B cell (primary cell): ENCODE data around the gene PUM2. TPM values are rescaled to one million over a fixed set of nuclear protein-coding genes. Genes with fewer than 3 reads are reported as not detected.

Experiments used
- ATAC-seq: fragments of 200-7000 bp; cut with Tn5 transposase; one replicate; pipeline ENCODE4 v1.10.0; 2021; ENCODE audit warnings: low read depth, mild to moderate bottlenecking, moderate number of reproducible peaks, moderate library complexity
- CTCF ChIA-PET: fragments of 350-600 bp; sonication (Branson Sonifier 250); formaldehyde crosslinking; loops from one replicate; lab custom pipeline; 2021; ENCODE audit warnings: antibody characterized with exemption, inconsistent platforms; lab: Charles Lee
- POLR2A ChIA-PET: fragments of 350-600 bp; sonication (Branson Sonifier 250); formaldehyde crosslinking; loops from one replicate; lab custom pipeline; 2021; ENCODE audit warnings: antibody characterized with exemption; lab: Charles Lee
- DNase-seq: peaks from one replicate; pipeline ENCODE4 v3.0.0; 2013
- H2AFZ ChIP-seq: 2 replicates; pipeline ENCODE4 v1.6.1; 2012; ENCODE audit warnings: mild to moderate bottlenecking, low read depth, low read length; ENCODE audit not compliant: insufficient read depth, poor library complexity, severe bottlenecking
- H3K27ac ChIP-seq, 2 donors: 1 replicate in 1 of 2; 2 replicates in 1 of 2; pipeline ENCODE4 v1.5.1; 2012 to 2013; ENCODE audit warnings: low read length in 2 of 2, mild to moderate bottlenecking in 2 of 2, moderate library complexity in 1 of 2
- H3K27me3 ChIP-seq, 4 experiments: fragments of 200-600 bp in 1 of 4; sonication (generic) in 1 of 4; replicated peaks in 1 of 4; 1 replicate in 2 of 4; 2 replicates in 2 of 4; pipeline versions ENCODE4 v1.6.1 to v1.7.0; 2013 to 2016; ENCODE audit warnings: low read length in 3 of 4, mild to moderate bottlenecking in 2 of 4, mixed read lengths in 1 of 4, moderate library complexity in 1 of 4; ENCODE audit not compliant: insufficient read depth in 4 of 4, control insufficient read depth in 3 of 4; ENCODE audit errors: control extremely low read depth in 1 of 4
- H3K36me3 ChIP-seq, 2 experiments: replicated peaks in 1 of 2; 1 replicate in 1 of 2; 2 replicates in 1 of 2; pipeline versions ENCODE4 v1.6.1 to v1.7.1; 2013; ENCODE audit warnings: low read length in 1 of 2; ENCODE audit not compliant: insufficient read depth in 2 of 2, control insufficient read depth in 1 of 2; ENCODE audit errors: control extremely low read depth in 1 of 2, extremely low read depth in 1 of 2
- H3K4me1 ChIP-seq, 2 donors: fragments of 200-600 bp in 1 of 2; sonication (generic) in 1 of 2; 1 replicate in 1 of 2; 2 replicates in 1 of 2; pipeline versions ENCODE4 v1.5.1 to v1.6.1; 2013 to 2017; ENCODE audit warnings: low read length in 2 of 2; ENCODE audit not compliant: control insufficient read depth in 2 of 2, insufficient read depth in 2 of 2
- H3K4me2 ChIP-seq: replicated peaks from 2 replicates; pipeline ENCODE3; 2012; ENCODE audit warnings: mild to moderate bottlenecking, low read depth, low read length; ENCODE audit not compliant: poor library complexity, severe bottlenecking
- H3K4me3 ChIP-seq, 5 experiments: fragments of 200-600 bp in 1 of 5; sonication (generic) in 1 of 5; 1 replicate in 3 of 5; 2 replicates in 2 of 5; pipeline versions ENCODE4 v1.5.1 to v1.7.0; 2011 to 2016; ENCODE audit warnings: low read length in 4 of 5, mild to moderate bottlenecking in 4 of 5, low read depth in 2 of 5, control low read depth in 1 of 5, moderate library complexity in 1 of 5; ENCODE audit not compliant: insufficient read depth in 1 of 5; ENCODE audit errors: control extremely low read depth in 1 of 5, extremely low read depth in 1 of 5
- H3K79me2 ChIP-seq: fragments of 200-600 bp; sonication (generic); one replicate; pipeline ENCODE4 v1.6.0; 2016; ENCODE audit warnings: low read length; ENCODE audit not compliant: control insufficient read depth, insufficient read depth
- H3K9ac ChIP-seq: fragments of 200-600 bp; sonication (generic); 2 replicates; pipeline ENCODE4 v1.6.1; 2017; ENCODE audit warnings: mild to moderate bottlenecking, low read length, moderate library complexity
- H3K9me3 ChIP-seq, 3 donors: one replicate each; pipeline versions ENCODE4 v1.6.1 to v1.7.1; 2013; ENCODE audit warnings: low read length in 2 of 3; ENCODE audit not compliant: control insufficient read depth in 2 of 3, insufficient read depth in 1 of 3; ENCODE audit errors: control extremely low read depth in 1 of 3
- H4K20me1 ChIP-seq: 2 replicates; pipeline ENCODE4 v1.6.0; 2012; ENCODE audit warnings: mild to moderate bottlenecking, low read length; ENCODE audit not compliant: insufficient read depth, control insufficient read depth, poor library complexity, severe bottlenecking
- H3K27ac Mint-ChIP-seq: one replicate; pipeline ENCODE4 v1.8.0; 2021; ENCODE audit warnings: mixed read lengths
- H3K27me3 Mint-ChIP-seq: one replicate; pipeline ENCODE4 v1.8.0; 2021; ENCODE audit warnings: mixed read lengths
- H3K4me1 Mint-ChIP-seq: one replicate; pipeline ENCODE4 v1.8.0; 2021; ENCODE audit warnings: mixed read lengths
- H3K4me3 Mint-ChIP-seq: one replicate; pipeline ENCODE4 v1.8.0; 2021; ENCODE audit warnings: mixed read lengths
- H3K9me3 Mint-ChIP-seq: one replicate; pipeline ENCODE4 v1.8.0; 2022; ENCODE audit warnings: mixed read lengths; ENCODE audit not compliant: insufficient read depth
- EZH2 ChIP-seq: IDR thresholded peaks from 2 replicates; pipeline ENCODE4 v1.6.1; 2012; ENCODE audit warnings: borderline replicate concordance, low read depth, mild to moderate bottlenecking, moderate library complexity, low read length; ENCODE audit not compliant: insufficient read depth, poor library complexity, severe bottlenecking
- WGBS: methylation state at CpG from one replicate; pipeline ENCODE4 v1.1.5; 2013; ENCODE audit warnings: missing lambda C conversion rate; ENCODE audit not compliant: insufficient coverage; 5-methylcytosine and 5-hydroxymethylcytosine counted together
- intact Hi-C: fragments of 100-400 bp; cut with micrococcal nuclease; formaldehyde crosslinking; loops from one replicate; pipeline ENCODE4 v1.10.0; 2022
- polyA plus RNA-seq: library from polyadenylated mRNA; depleted of rRNA; stranded (reverse); fragments of >200 nt; gene quantifications from 2 replicates; pipeline ENCODE4 v1.2.3, GENCODE V29; 2012
- total RNA-seq, 2 donors: library from RNA; stranded (reverse); fragments of 120-200 nt in 1 of 2; gene quantifications; 1 replicate in 1 of 2; 2 replicates in 1 of 2; pipeline versions ENCODE4 v1.2.3 to v1.2.4, GENCODE V29; 2013 to 2022
- TF ChIP-seq, protein P1 (sequence below): fragments of 200-600 bp; IDR thresholded peaks from one replicate; pipeline ENCODE4 v1.8.0; 2022; ENCODE audit warnings: antibody characterized with exemption, mild to moderate bottlenecking

PUM2 gene
- total and polyA plus RNA-seq, 2 donors (not counting 1 experiment from before 2014, with no cell fraction given), result 21.1 to 151 TPM

DNA sequence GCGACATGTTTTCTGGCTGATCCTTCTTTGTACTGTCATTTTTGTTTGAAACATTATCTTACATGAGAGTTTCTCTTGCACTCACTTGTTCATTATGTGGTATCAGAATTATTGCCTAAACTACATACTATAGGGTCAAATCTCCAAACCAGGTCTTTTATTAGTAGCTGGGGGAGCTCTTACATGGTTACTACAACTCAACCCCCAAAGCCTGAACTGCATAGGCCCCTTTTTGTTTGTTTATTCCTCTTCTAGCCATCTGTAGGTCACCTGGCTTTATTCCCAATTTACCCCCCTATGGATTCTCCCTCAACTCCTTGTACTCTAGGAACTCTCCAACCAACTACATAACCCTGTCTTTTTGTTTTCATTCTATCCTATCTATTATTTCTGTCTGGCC lies 46.7 kb downstream of the PUM2 start:
- no peak overlapping the region for H3K27ac Mint-ChIP-seq
- CTCF ChIA-PET, result no interaction called here
- TF ChIP-seq, protein P1, sequence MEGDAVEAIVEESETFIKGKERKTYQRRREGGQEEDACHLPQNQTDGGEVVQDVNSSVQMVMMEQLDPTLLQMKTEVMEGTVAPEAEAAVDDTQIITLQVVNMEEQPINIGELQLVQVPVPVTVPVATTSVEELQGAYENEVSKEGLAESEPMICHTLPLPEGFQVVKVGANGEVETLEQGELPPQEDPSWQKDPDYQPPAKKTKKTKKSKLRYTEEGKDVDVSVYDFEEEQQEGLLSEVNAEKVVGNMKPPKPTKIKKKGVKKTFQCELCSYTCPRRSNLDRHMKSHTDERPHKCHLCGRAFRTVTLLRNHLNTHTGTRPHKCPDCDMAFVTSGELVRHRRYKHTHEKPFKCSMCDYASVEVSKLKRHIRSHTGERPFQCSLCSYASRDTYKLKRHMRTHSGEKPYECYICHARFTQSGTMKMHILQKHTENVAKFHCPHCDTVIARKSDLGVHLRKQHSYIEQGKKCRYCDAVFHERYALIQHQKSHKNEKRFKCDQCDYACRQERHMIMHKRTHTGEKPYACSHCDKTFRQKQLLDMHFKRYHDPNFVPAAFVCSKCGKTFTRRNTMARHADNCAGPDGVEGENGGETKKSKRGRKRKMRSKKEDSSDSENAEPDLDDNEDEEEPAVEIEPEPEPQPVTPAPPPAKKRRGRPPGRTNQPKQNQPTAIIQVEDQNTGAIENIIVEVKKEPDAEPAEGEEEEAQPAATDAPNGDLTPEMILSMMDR, result no peak
- no peak for TF ChIP-seq EZH2
- intact Hi-C loops, result no loop called here
- no CpG with 5 or more reads among the region's 1 CpG for WGBS
- Histone ChIP-seq H3K9me3 (no peaks in the 10 kb centered on the region), H3K27ac (peak overlapping the region in 1 of 2 donors; percentile 49), H3K36me3 (peaks cover 13 to 74% of the 10 kb centered on the region in 2 experiments), H3K27me3 (no peaks in the 10 kb centered on the region), H3K4me2 (no peak overlapping the region), H2AFZ (no peak overlapping the region), H3K79me2 (peaks cover 74% of the 10 kb centered on the region), H3K4me1 (no peaks in the 10 kb centered on the region), H4K20me1 (peaks cover 78% of the 10 kb centered on the region), H3K9ac (no peak overlapping the region), H3K4me3 (no peak overlapping the region)
- POLR2A ChIA-PET, result no interaction called here
- ATAC-seq (no peak), DNase-seq (no peak)
- H3K4me1 Mint-ChIP-seq, result no peaks in the 10 kb centered on the region
- H3K27me3 Mint-ChIP-seq, result no peaks in the 10 kb centered on the region
- H3K4me3 Mint-ChIP-seq, result no peak overlapping the region
- H3K9me3 Mint-ChIP-seq, result no peaks in the 10 kb centered on the region

DNA sequence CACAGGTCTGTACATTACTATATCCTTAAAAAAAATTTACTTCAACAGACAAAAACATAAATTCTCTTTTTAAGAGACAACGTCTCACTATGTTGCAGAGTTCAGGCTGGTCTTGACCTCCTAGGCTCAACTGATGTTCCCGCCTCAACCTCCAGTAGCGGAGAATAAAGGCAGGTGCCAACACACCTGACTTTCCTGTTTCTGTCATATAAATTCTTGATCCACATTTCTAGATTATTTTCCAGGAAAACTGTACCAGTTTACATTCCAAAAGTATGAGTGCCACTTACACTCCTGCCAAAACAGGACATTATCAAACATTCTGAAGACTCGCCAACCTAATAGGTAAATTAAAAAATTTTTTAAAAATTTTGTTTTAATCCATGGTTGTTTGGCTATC lies 48.6 kb downstream of the PUM2 start:
- no peak overlapping the region for H2AFZ ChIP-seq
- Mint-ChIP-seq H3K4me3 (no peak overlapping the region), H3K4me1 (no peaks in the 10 kb centered on the region), H3K27ac (no peak overlapping the region), H3K9me3 (no peaks in the 10 kb centered on the region), H3K27me3 (no peaks in the 10 kb centered on the region)
- TF ChIP-seq, protein P1, result no peak
- TF ChIP-seq EZH2, result no peak
- H3K9ac ChIP-seq, result no peak overlapping the region
- no peaks in the 10 kb centered on the region for H3K4me1 ChIP-seq
- no peaks in the 10 kb centered on the region for H3K9me3 ChIP-seq
- no peaks in the 10 kb centered on the region for H3K27me3 ChIP-seq
- POLR2A ChIA-PET, result no interaction called here
- no peak overlapping the region for H3K4me3 ChIP-seq
- H3K27ac ChIP-seq, result no peak overlapping the region
- H4K20me1 ChIP-seq, result peaks cover 80% of the 10 kb centered on the region
- no peak overlapping the region for H3K4me2 ChIP-seq
- CTCF ChIA-PET, result no interaction called here
- H3K36me3 ChIP-seq, result peaks cover 6 to 73% of the 10 kb centered on the region in 2 experiments
- ATAC-seq, result no peak
- DNase-seq, result no peak
- H3K79me2 ChIP-seq, result peaks cover 67% of the 10 kb centered on the region
- WGBS, result 97% methylated on average over 3 of the region's 4 CpGs
- intact Hi-C loops, result no loop called here
